Measurements from ENCODE around the gene RIMKLA.

RIMKLA gene

DNA sequence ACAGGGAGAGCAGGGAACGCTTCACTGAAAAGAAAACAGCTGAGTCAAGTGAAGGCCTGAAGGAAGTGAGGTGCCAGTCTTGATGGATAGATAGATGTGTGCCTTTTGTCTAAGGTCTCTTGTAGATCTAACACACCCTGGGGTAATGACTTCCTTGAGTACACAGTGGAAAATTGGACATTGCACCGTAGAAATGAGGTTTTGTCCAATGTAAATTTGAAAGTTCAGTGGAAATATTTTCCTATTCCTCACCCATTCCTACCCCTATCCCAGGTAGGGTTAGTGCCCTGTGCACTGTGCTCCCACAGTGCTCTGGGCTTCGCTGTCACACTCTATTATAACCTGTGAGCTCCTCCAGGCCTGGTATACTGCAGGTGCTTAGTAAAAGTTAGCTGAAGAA lies 50.9 kb downstream of the RIMKLA start:
- no peak for DNase-seq

DNA sequence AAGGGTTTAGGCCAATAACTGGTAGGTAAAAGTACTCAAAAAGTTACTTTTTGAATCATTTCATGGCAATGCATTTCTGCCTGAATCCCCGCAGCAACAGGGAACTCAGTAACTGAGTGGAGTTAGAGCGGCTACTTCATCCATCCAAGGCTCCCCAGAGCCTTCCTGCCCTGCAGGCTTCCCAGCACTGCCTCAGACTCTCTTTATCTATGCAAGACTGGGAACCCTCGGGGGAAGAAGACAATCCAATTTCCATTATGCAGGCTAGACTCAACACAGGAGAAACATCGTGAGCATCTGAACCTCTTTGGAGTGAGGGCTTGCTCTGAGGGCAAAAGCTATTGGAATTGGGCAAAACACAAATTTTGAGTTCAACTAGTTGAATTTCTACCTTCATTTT lies 52.1 kb downstream of the RIMKLA start:
- no peak for DNase-seq

DNA sequence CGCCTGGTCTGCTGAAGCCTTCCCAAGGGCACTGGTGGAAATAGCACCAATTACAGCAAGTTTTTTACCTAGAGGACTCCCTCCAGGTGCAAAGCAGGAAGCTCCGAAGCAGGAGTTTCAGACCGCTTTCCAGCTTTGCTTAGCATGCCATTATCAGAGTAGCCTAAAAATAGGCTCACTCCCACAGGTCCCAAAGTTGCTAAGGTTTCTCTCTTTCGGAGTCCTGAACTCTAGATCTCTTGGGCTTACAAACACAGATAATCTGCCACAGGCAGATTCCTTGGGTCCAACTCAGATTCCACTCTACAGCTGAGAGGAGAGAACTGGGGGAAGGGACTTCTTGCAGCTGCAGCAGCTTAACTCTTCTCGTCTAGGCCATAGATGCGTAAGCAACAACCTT lies 52.8 kb downstream of the RIMKLA start:
- DNase-seq = no peak

DNA sequence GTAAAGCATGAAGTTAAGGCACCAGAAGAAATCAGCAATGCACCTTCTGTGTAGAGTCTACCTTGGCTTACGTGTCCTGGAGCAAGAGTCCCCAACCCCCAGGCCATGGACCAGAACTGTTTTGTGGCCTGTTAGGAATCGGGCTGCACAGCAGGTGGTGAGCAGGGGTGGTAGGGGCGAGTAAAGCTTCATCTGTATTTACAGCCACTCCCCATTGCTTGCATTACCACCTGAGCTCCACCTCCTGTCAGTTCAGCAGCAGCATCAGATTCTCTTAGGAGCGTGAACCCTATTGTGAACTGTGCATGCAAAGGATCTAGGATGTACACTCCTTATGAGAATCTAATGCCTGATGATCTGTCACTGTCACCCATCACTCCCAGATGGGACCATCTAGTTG lies 53.7 kb downstream of the RIMKLA start:
- no peak for DNase-seq

DNA sequence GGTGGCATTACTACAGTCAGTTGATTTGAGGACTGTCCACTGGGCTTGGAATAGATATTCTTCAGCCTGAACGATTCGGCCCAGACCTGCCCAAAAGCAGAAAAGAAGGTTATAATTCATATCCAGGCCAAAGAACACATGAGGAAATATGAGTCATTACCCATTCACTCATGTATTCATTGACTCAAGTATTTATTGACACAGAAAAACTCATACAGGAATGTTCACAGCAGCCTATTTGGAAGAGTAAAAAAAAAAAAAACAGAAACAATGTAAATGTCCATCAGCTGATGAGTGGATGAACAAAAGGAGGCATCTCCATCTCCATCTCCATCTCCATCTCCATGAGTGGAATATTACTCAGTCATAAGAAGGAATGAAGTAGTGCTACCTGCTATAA lies 59.3 kb downstream of the RIMKLA start:
- DNase-seq = no peak

DNA sequence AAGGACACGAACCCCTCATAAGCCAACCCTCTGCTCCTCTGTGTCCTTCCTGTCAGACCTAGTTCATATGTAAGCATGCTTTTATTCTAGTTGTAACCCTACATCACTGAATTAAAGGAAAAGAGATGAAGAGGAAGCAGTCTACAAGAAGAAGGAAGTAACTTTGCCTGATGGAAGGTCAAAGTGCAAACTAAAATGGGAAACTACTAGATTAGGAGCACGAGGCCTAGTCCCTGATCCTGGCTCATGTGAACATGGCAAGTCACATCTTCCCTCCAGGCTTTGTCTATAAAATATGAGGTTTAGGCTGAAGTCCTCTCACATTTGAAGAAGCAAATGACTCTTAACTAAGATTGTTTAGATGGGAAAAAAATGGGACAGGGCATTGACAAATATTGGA lies 62.1 kb downstream of the RIMKLA start:
- DNase-seq = no peak

DNA sequence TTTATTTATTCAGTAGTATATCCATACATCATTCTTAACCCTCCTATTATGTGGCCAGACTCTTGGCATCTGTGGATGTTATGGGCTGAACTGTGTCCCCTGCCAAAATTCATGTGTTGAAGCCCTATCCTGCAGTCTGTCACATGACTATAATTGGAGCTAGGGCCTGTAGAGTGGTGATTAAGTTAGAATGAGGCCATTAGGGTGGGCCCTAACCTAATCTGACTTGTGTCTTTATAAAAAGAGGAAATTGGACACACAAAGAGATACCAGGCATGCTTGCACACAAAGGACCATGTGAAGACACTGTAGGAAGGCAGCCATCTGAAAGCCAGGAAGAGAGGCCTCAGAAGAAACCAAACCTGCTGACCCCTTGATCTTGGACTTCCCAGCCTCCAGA lies 68.7 kb downstream of the RIMKLA start:
- DNase-seq = no peak

DNA sequence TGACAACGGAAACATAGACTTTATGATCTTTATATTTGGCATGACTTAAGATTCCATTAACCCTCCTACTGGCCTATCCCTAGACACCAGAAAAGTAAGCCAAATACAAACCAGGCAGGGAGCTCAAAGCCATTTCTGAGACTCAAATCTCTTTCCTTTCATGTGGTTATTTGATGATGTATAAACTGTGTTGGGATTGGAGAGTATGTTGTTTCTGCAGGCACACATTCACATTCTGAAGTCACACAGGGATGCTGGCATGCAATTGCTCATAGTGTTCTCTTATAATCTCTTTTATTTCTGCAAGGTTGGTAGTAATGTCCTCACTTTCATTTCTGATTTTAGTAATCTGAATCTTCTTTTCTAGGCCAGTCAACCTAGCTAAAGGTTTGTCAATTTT lies 69.5 kb downstream of the RIMKLA start:
- no peak for DNase-seq

DNA sequence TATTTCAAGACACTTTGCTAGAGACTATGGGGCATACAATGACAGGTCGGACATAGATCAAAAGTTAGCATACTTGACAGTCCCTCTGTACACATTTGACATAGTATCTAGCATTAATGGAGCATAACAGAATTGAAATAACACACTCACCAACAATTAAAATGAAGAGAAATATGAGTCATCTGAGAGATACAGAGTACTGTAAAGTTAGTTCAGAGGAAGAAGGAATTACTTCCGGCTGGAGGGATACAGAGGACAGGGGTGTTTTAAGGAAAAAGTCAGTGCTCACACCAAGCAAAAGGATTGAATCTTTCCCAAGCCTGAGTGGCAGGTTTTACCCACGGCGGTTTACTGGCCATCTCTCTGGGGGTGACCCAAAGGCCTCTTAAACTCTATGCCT lies 72.8 kb downstream of the RIMKLA start:
- no peak for DNase-seq

DNA sequence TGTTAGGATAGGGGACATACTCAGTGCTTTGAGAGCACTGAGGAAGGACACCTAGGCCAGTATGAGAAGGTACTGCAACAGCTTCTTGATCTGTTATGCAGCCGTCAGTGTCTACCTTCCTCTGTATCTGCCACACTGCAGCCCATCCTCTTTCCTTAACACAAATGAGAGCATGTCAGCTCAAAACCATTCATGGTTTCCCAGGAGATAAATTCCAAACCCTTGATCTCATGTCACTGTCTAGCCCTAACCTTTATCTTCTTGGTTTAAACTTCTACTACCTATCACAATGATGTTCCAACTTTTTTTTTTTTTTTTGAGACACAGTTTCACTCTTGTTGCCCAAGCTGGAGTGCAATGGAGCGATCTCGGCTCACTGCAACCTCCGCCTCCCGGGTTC lies 73.8 kb downstream of the RIMKLA start:
- DNase-seq = no peak

DNA sequence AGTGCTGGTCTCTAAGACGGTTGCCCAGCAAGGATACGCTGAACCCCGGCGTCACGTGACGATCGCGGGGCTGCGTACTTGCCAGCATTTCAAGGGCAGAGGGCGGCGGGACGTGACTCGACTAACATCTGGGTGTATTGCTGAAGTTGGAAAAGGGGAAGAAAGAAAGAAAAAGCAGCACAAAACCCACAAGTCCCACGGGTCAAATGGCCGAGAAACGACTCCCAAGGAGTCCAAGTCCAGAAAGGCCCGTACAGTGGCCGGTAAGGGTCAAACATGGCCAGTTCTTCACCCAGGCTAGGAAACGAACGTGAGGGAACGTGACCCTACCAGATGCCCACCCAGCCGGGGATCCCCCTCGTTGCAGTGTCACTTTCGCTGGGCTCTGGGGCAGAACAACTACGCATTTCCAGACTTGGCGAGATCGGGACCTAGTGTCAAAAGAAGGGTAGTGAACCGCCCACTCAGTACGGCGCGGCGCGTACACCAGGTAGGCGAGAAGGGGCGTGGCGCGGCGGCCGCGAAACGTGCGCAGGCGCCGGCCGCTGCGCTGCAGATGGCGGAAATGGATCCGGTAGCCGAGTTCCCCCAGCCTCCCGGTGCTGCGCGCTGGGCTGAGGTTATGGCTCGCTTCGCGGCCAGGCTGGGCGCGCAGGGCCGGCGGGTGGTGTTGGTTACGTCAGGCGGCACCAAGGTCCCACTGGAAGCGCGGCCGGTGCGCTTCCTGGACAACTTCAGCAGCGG lies 75.6 kb downstream of the RIMKLA start, which contains the start of the genes PPCS and ZMYND12:
Gene PPCS, plus strand, starts transcription at position 534 of the 744 bp plus-strand sequence. Its CDS starts 23 bp downstream, at position 557.
Gene ZMYND12, minus strand, starts transcription at position 13 of the 744 bp plus-strand sequence. CDS start 25 bp downstream, outside the sequence.
- peak; percentile 69 for DNase-seq

DNA sequence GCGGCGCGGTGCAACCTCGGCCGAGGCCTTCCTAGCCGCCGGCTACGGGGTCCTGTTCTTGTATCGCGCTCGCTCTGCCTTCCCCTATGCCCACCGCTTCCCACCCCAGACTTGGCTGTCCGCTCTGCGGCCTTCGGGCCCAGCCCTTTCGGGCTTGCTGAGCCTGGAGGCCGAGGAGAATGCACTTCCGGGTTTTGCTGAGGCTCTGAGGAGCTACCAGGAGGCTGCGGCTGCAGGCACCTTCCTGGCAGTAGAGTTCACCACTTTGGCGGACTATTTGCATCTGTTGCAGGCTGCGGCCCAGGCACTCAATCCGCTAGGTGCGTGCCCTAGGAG lies 76.1 kb downstream of the RIMKLA start:
- no peak for DNase-seq

DNA sequence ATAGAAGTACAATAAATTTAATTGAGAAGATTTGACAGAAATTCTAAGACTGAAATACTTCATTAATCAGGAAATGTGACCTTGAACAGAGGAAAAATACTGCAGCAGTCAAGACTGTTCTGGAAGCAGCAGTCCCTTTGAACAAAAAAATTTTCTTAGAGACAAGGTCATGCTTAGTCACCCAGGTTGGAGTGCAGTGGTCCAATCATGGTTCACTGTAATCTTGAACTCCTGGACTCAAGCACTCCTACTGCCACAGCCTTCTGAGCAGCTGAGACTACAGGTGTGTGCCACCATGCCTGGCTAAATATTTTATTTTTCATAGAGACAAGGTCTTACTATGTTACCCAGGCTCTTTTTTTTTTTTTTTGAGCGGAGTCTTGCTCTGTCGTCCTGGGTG lies 80.6 kb downstream of the RIMKLA start:
- DNase-seq = no peak

DNA sequence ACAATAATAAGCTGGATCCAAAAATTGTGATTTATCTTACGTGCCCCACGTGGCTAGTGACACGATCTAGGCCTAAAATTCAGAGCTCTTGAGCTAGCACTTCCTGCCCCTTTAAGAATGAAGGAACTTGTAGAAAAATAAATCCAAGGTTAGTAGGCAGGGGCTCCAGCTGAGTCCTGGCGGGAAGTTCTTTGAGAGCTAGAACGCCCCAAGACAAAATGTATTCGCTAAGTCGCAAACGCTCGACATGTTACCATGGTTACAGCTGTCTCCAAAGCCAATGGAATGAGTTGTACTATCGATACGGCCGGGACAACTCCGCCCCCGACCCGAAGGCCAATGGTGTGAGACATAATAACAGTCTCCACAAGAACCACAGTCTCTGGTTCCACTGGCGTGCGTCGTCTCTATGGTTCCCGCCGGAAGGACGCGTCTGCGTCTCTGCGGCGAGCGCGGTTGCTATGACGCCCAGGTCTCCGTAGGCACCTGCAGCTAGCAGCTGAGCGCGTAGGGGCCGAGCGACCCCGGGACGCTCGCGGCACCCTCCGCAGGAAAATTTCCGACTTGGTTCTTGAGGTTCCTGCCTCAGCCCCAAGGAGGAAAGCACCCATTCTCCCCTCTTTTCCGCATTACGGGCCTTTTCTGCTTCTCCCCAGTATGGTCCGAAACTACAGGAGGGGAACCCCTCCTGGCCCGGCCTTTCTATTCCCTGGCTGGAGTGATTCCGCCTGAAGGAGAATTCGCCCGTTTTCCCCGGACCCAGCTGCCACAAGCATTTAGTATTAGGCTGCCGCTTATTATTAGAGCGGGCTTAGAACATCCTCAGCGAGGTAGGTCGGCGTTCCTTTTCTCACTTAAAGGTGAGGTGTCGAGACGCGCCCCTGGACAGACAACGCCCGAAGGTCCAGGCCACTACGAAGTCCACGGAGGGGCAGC lies 82.5 kb downstream of the RIMKLA start, which contains the start of gene CCDC30:
Gene CCDC30, plus strand, starts transcription at position 459 of the 936 bp plus-strand sequence. CDS start 17,266 bp downstream, outside the sequence.
- peak; percentile 96 for DNase-seq

DNA sequence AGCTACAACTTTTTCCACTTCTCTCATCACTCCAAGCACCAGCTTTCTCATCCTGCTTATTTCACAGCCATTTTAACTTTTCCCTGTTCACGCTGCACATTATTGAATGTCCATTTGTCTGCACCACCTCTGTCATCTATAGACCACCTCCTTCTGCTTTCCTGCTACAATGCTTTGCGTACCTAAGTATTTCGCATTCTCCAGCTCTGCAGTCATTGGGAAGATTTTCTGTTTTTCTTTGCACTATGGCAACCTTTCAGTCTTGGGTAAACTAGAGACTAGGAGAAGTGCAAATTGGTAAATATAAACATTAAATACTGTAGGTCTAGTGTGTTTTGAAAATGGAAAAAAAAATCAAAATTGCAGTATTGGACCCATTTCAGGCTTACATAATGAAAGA lies 83.3 kb downstream of the RIMKLA start:
- no peak for DNase-seq

DNA sequence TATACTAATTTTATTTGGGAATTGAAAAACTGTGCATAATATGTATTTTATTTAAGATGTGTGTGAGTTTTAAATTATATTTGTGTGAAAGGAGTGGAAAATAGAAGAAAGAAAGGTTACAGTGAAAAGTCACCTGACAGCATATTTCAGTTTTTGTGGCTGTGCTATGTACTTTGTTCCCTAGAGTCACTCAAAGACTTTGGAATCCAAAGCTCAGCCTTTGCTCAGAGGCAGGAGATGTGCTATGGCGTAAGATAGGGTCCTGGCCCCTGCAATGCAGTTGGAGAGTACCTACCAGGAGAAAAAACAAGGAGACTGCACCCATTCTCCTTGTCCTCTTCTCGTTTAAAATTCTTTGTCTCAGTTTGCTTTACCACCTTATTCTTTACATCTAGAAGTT lies 85.4 kb downstream of the RIMKLA start:
- no peak for DNase-seq

DNA sequence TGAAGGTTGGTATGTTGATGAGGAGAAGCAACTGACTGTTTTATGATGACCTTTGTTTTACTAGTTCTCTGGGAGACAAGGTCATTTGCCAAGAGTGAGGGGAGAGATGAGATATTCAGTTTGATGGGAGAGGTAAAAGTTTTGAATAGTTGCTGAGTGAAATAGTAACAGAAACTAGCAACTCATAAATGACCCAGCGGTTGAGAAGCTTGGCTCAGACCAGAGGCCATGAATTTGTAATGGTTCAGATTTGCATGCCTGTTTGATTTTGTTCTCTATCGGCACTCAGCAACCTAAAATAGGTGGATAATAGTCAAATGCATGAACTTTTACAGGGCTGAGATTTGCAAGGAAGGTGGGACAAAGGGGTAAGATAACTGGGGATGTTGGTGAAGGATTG lies 89.1 kb downstream of the RIMKLA start:
- DNase-seq = no peak
